PFSK-1 (cell line): Measurements from ENCODE around the gene JAKMIP1.

Experiments
- POLR2AphosphoS5 ChIP-seq: IDR thresholded peaks from 2 replicates; pipeline ENCODE4 v1.6.1; 2012; ENCODE audit warnings: low read depth, mild to moderate bottlenecking, control low read depth, low read length, moderate library complexity
- TAF1 ChIP-seq: IDR thresholded peaks from 2 replicates; pipeline ENCODE4 v1.6.1; 2012; ENCODE audit warnings: low read length, control low read depth, borderline replicate concordance; ENCODE audit not compliant: insufficient read depth

GRCh38 chr4:6112606-6113290 lies 87.6 kb downstream of the JAKMIP1 start:
- TF ChIP-seq TAF1 (no peak), POLR2AphosphoS5 (no peak)
